DOHH2 (cell line): ENCODE data around the gene SMOC1.

Source experiments
- H3F3A ChIP-seq: fragments of 200-600 bp; sonication (generic), shearing (Covaris generic); 2 replicates; pipeline ENCODE4 v1.6.0; 2016; ENCODE audit warnings: antibody characterized with exemption, mild to moderate bottlenecking; ENCODE audit not compliant: control insufficient read depth, insufficient read depth
- H3K27ac ChIP-seq: fragments of 200-600 bp; sonication (generic); 2 replicates; pipeline ENCODE4 v1.5.1; 2014; ENCODE audit warnings: low read depth, mild to moderate bottlenecking, low read length, moderate library complexity
- H3K27me3 ChIP-seq: fragments of 200-600 bp; sonication (generic); 2 replicates; pipeline ENCODE4 v1.6.1; 2014; ENCODE audit warnings: mild to moderate bottlenecking, low read length, mixed read lengths; ENCODE audit not compliant: control insufficient read depth
- H3K36me3 ChIP-seq: fragments of 200-600 bp; sonication (generic); 2 replicates; pipeline ENCODE4 v1.6.1; 2014; ENCODE audit warnings: mild to moderate bottlenecking, low read length, moderate library complexity, mixed read lengths; ENCODE audit not compliant: control insufficient read depth
- H3K4me1 ChIP-seq: fragments of 200-600 bp; sonication (generic); 2 replicates; pipeline ENCODE4 v1.6.1; 2014; ENCODE audit warnings: mild to moderate bottlenecking, low read length, mixed read lengths; ENCODE audit not compliant: control insufficient read depth
- H3K4me2 ChIP-seq: fragments of 200-600 bp; sonication (generic); 2 replicates; pipeline ENCODE4 v1.6.0; 2014; ENCODE audit warnings: mild to moderate bottlenecking, low read length, moderate library complexity
- H3K4me3 ChIP-seq: fragments of 200-600 bp; sonication (generic); 2 replicates; pipeline ENCODE4 v1.5.1; 2014; ENCODE audit warnings: mild to moderate bottlenecking, low read length, mixed read lengths
- H3K79me2 ChIP-seq: fragments of 200-600 bp; sonication (generic); 2 replicates; pipeline ENCODE4 v1.6.1; 2014; ENCODE audit warnings: mild to moderate bottlenecking, low read length, mixed read lengths; ENCODE audit not compliant: control insufficient read depth
- H3K9me2 ChIP-seq: fragments of 200-600 bp; sonication (generic); replicated peaks from 2 replicates; pipeline ENCODE4 v1.6.1; 2014; ENCODE audit warnings: mild to moderate bottlenecking, low read length, mixed read lengths; ENCODE audit not compliant: control insufficient read depth
- H3K9me3 ChIP-seq: fragments of 200-600 bp; sonication (generic); 2 replicates; pipeline ENCODE4 v1.6.1; 2014; ENCODE audit warnings: antibody characterized with exemption, low read length, mixed read lengths; ENCODE audit not compliant: control insufficient read depth, insufficient read depth
- H4K20me1 ChIP-seq: fragments of 200-600 bp; sonication (generic); 2 replicates; pipeline ENCODE4 v1.6.0; 2014; ENCODE audit warnings: low read depth, mild to moderate bottlenecking, antibody characterized with exemption, low read length, moderate library complexity; ENCODE audit not compliant: control insufficient read depth, insufficient read depth
- EZH2phosphoT487 ChIP-seq: fragments of 200-600 bp; sonication (generic); IDR thresholded peaks from 2 replicates; pipeline ENCODE4 v1.6.1; 2017; ENCODE audit warnings: borderline replicate concordance, mild to moderate bottlenecking, antibody characterized with exemption, low read length, moderate library complexity, mixed read lengths
- TF ChIP-seq, protein P1 (sequence below): fragments of 200-600 bp; sonication (generic); IDR thresholded peaks from one replicate; pipeline ENCODE4 v1.5.1; 2014; ENCODE audit warnings: antibody characterized with exemption, mild to moderate bottlenecking, low read depth, low read length; ENCODE audit not compliant: poor library complexity, severe bottlenecking

The SMOC1 gene

DNA sequence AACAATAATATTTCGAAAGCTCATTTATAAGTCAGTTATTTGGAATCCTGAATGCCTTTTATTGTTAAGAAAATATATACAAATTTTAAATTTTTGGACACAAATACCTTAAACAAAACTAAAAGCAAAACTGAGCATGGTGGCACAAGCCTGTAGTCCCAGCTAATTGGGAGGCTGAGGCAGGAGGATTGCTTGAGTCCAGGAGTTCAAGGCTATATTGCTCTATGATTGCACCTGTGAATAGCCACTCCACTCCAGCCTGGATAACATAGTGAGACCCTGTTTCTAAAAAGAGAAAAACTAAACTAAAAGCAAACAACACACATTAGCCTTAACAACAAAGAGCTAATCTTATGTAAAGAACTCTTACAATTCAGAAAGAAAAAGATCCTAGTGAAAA lies 78.8 kb downstream of the SMOC1 start:
- no peak overlapping the region for H3K4me3 ChIP-seq
- H3K9me3 ChIP-seq = no peaks in the 10 kb centered on the region
- H3K36me3 ChIP-seq = no peaks in the 10 kb centered on the region
- TF ChIP-seq, protein P1, sequence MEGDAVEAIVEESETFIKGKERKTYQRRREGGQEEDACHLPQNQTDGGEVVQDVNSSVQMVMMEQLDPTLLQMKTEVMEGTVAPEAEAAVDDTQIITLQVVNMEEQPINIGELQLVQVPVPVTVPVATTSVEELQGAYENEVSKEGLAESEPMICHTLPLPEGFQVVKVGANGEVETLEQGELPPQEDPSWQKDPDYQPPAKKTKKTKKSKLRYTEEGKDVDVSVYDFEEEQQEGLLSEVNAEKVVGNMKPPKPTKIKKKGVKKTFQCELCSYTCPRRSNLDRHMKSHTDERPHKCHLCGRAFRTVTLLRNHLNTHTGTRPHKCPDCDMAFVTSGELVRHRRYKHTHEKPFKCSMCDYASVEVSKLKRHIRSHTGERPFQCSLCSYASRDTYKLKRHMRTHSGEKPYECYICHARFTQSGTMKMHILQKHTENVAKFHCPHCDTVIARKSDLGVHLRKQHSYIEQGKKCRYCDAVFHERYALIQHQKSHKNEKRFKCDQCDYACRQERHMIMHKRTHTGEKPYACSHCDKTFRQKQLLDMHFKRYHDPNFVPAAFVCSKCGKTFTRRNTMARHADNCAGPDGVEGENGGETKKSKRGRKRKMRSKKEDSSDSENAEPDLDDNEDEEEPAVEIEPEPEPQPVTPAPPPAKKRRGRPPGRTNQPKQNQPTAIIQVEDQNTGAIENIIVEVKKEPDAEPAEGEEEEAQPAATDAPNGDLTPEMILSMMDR = no peak
- TF ChIP-seq EZH2phosphoT487 = no peak
- peaks cover 18% of the 10 kb centered on the region for H3K27me3 ChIP-seq
- H3K79me2 ChIP-seq = no peaks in the 10 kb centered on the region
- H3K27ac ChIP-seq = no peak overlapping the region
- H3K9me2 ChIP-seq = no peaks in the 10 kb centered on the region
- no peaks in the 10 kb centered on the region for H3F3A ChIP-seq
- no peaks in the 10 kb centered on the region for H4K20me1 ChIP-seq
- H3K4me2 ChIP-seq = no peak overlapping the region
- no peaks in the 10 kb centered on the region for H3K4me1 ChIP-seq

DNA sequence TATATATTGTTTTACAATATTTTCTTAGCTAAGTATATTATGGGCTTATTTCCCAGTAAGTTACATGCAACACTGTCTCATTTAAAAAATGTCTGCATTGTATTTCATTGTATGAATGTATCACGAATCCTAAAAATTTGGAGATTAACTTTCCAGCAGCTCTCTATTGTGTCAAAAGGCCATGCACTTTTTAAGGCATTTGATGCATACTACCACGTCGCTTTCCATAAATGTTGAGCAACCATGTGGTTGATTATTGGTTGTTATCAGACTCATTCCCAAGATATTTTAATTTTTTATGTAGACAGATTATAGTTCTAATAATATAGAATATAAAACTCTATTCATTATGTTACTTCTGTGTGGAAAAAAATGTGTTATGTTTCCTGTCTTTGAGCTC lies 79.9 kb downstream of the SMOC1 start:
- Histone ChIP-seq H3F3A (no peaks in the 10 kb centered on the region), H3K79me2 (no peaks in the 10 kb centered on the region), H3K4me3 (no peak overlapping the region), H3K4me2 (no peak overlapping the region), H3K36me3 (no peaks in the 10 kb centered on the region), H3K9me2 (no peaks in the 10 kb centered on the region), H3K4me1 (no peaks in the 10 kb centered on the region), H3K27ac (no peak overlapping the region), H3K27me3 (peaks cover 18% of the 10 kb centered on the region), H3K9me3 (no peaks in the 10 kb centered on the region), H4K20me1 (no peaks in the 10 kb centered on the region)
- TF ChIP-seq, protein P1 = no peak
- TF ChIP-seq EZH2phosphoT487 = no peak

DNA sequence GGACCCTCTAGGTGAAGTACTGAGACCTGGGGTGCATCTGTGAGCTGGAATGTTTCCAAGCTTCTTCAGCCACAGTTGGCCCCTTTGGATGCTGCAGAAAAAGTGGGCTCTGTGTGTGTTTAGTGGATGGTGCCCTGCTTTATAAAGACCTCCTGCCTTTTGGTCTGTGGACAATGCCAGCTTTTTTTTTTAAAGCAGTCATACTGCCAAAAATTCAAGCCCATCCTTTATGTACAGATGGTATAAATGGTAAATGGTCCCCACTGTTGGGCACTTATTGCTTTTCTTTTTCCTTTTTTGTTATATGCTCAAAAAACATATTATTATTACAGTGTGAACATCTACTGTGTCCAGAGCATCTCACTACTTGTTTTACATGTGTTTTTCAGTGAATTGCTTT lies 81.1 kb downstream of the SMOC1 start:
- H3K9me2 ChIP-seq = no peaks in the 10 kb centered on the region

More for the DNA sequence above, 81.1 kb downstream of the SMOC1 start:
- H3F3A ChIP-seq = no peaks in the 10 kb centered on the region
- H3K9me3 ChIP-seq = no peaks in the 10 kb centered on the region
- H3K27me3 ChIP-seq = peaks cover 18% of the 10 kb centered on the region
- no peaks in the 10 kb centered on the region for H4K20me1 ChIP-seq
- H3K4me1 ChIP-seq = no peaks in the 10 kb centered on the region
- no peaks in the 10 kb centered on the region for H3K79me2 ChIP-seq
- no peak overlapping the region for H3K27ac ChIP-seq
- no peaks in the 10 kb centered on the region for H3K36me3 ChIP-seq
- H3K4me2 ChIP-seq = no peak overlapping the region
- TF ChIP-seq, protein P1 = no peak
- TF ChIP-seq EZH2phosphoT487 = no peak
- no peak overlapping the region for H3K4me3 ChIP-seq
